ENCODE results near the gene RPS16.

The RPS16 gene

GRCh38 chr19:39434123-39435076, 1.3 kb downstream of the RPS16 start:
- TF ChIP-seq CTCF (IDR thresholded peaks at IDR 0.05; ENCODE audit: control insufficient read depth, extremely low read depth, insufficient read depth): no peak
- no peak for DNase-seq (ENCODE audit: low read depth)

GRCh38 chr19:39433480-39434079, 2.2 kb downstream of the RPS16 start:
- TF ChIP-seq CTCF (IDR thresholded peaks at IDR 0.05; ENCODE audit: control insufficient read depth, extremely low read depth, insufficient read depth): no peak
- peak overlapping the region; percentile 89 for H3K4me3 ChIP-seq (ENCODE audit: low read depth, low read length)
- DNase-seq (ENCODE audit: low read depth): no peak

More at GRCh38 chr19:39434123-39435076, 1.3 kb downstream of the RPS16 start:
- peak overlapping the region; percentile 89 for H3K4me3 ChIP-seq (ENCODE audit: low read depth, low read length)

- no peak for DNase-seq (ENCODE audit: low read depth)
- H3K4me3 ChIP-seq (ENCODE audit: low read depth, low read length): no peak overlapping the region
- no peak for TF ChIP-seq CTCF (IDR thresholded peaks at IDR 0.05; ENCODE audit: control insufficient read depth, extremely low read depth, insufficient read depth)
These were observed 3.1 kb downstream of the RPS16 start for GRCh38 chr19:39432677-39433025.

GRCh38 chr19:39430675-39431593, 4.8 kb downstream of the RPS16 start:
- H3K4me3 ChIP-seq (ENCODE audit: low read depth, low read length): 0 out of 2 replicates have a peak overlapping the region, but pooled peaks have one; percentile 3
- no peak for TF ChIP-seq CTCF (IDR thresholded peaks at IDR 0.05; ENCODE audit: control insufficient read depth, extremely low read depth, insufficient read depth)
- peak; percentile 99 for DNase-seq (ENCODE audit: low read depth)

GRCh38 chr19:39428283-39429112, 7.3 kb downstream of the RPS16 start:
- H3K4me3 ChIP-seq (ENCODE audit: low read depth, low read length): no peak overlapping the region
- DNase-seq (ENCODE audit: low read depth): no peak
- no peak for TF ChIP-seq CTCF (IDR thresholded peaks at IDR 0.05; ENCODE audit: control insufficient read depth, extremely low read depth, insufficient read depth)

GRCh38 chr19:39427707-39428106, 8.0 kb downstream of the RPS16 start:
- no peak overlapping the region for H3K4me3 ChIP-seq (ENCODE audit: low read depth, low read length)
- no peak for DNase-seq (ENCODE audit: low read depth)
- TF ChIP-seq CTCF (IDR thresholded peaks at IDR 0.05; ENCODE audit: control insufficient read depth, extremely low read depth, insufficient read depth): no peak

All from LNCaP clone FGC (cell line).